GM21447 (cell line): ENCODE results near the gene DAPK3.
"Not testable (repeated sequence)": the region's sequence is repeated elsewhere in the genome, so short reads cannot be mapped to it uniquely, and the experiment has no call there.

Source experiments
- ATAC-seq: cut with Tn5 transposase; IDR thresholded peaks from one replicate; pipeline ENCODE4 v1.9.1; 2021; ENCODE audit not compliant: unreplicated experiment

The DAPK3 gene

DNA sequence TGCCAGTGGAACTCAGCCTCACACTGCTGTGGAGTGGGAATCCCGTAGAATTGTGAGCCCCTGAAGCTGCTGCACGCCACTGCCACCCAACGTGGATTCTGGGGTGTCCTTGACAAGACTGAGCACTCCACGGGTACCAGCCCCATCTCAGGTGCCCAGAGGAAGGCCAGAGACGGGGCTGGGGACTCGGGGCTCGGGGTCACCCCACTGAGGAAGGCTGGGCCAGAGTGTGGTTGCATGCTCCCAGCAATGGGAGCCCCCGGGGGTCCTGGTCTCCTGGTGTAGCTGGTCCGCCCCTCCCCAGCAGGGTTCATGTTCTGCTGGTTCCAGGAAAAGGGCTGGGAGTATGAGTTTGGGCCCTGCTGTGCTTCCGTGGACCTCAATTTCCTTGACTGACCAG lies 15.2 kb downstream of the DAPK3 start:
- ATAC-seq, result no peak

GRCh38 chr19:3955276-3955675 lies 15.6 kb downstream of the DAPK3 start:
- ATAC-seq, result not testable (repeated sequence)

DNA sequence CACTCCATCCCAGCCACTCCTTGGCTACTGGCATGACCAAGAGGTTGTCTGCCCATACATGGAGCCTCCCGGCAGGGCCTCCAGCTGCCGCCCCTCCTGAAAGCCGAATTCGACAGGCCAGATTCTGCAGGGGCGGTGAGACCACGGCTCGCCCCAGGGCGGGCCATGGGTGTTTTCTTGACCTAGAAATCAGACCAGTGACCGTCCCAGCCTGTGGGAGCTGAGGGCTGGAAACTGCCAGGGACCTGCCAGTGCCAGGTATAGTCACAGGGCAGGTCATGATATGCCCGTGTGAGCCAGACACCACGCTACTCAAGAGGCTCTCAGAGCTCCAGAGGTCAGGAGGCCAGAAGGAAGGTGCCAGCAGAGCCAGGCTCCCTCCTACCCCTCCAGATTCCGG lies 16.8 kb downstream of the DAPK3 start:
- no peak for ATAC-seq

DNA sequence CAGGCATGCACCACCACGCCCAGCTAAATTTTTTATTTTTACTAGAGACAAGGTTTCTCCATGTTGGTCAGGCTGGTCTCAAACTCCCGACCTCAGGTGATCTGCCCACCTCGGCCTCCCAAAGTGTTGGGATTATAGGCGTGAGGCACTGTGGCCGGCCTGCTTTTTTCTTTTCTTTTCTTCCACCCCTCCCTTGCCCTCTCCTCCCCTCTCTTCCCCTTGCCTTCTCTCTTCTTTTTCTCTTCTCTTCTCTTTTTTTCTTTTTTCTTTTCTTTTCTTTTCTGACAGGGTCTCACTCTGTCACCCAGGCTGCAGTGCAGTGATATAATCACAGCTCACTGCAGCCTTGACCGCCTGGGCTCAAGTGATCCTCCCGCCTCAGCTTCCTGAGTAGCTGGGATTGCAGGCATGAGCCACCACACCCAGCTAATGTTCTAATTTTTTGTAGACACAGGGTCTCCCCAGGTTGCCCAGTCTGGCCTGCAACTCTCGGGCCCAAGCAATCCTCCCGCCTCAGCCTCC lies 18.1 kb downstream of the DAPK3 start:
- not testable (repeated sequence) for ATAC-seq

DNA sequence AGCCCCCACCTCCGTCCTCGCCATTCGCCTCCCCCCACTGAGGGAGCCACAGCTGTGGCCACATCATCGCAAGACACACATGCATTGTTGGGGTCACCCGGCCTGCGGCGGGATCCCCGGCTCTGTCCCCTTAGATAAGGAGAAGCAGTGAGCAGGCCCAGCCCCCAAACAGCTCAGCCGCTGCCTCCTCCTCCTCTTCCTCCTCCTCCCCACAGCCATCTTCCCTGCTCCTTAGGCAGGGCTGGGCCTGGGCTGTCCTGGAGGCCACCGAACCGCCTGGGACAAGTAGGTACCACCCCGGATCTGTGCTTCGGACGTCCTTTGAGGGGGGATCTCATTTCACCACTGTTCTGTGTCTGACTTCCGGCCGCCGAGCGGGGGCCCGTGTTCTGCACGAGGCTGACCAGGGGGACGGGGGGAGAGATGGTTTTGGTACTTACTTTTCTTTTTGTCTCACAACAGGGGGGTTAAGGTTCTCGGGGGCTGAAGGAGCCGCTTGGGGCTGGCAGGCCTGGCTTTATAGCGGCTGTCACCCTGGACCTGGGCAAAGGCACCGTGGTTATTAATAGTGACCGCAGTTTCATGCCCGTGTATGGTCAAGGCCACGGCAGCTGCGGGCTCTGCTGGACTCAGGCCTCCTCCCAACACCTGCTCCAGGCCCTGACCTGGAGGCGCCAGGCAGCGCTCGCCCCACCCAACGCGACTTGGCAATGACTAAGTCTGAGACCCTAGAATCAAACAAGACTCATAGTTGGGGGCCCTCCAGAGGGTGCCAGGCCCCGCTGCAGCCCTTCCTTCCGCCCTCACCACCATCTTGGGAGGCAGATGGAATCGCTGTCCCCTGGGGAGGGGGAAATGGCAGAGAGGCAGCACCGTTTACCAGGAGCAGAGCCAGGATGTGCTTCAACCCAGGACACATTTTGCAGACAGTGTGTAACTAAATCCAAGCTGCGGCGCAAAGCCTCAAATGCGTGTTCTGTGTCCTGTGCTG lies 19.7 kb downstream of the DAPK3 start:
- ATAC-seq, result no peak

- no peak for ATAC-seq
Observed at GRCh38 chr19:3949997-3950859, 20.7 kb downstream of the DAPK3 start.

DNA sequence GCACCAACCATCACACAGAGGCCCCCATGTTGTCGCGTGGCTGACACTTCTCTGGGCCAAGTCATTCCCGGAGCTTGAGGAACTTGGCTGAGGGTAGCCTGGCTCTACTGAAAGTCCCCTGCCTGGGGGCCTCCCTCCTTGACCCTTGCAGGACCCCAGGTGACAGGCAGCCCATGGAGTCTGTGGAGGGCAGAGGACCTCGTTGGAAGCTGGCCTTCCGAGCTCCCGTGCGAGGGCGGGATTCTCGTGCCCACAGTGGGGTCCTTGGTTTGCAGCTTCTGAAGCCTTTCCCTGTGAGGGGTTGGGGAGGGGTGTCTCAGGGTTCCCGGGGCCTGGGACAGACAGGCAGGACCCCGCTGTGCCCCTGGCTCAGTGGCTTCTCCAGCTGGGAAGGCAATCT lies 21.6 kb downstream of the DAPK3 start:
- no peak for ATAC-seq

DNA sequence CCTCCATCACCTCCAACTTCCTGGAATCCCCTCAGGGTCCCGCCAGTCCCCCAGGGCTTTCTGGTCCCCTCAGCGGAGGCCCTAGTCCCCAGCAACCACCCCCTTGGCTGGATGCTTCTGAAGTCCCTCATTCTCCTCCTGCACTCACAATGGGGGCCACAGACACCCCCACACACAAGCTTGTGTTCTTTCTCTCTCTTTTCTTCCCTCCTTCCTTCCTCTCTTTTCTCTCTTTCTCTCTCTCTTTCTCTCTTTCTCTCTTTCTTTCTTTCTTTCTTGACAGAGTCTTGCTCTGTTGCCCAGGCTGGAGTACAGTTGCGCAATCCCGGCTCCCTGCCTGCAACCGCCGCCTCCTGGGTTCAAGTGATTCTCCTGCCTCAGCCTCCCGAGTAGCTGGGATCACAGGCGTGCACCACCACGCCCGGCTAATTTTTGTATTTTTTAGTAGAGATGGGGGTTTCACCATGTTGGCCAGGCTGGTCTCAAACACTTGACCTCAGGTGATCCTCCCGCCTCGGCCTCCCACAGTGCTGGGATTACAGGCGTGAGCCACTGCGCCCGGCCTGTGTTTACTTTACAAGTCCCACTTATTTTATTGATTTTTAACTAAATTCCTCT lies 23.5 kb downstream of the DAPK3 start:
- ATAC-seq, result not testable (repeated sequence)

DNA sequence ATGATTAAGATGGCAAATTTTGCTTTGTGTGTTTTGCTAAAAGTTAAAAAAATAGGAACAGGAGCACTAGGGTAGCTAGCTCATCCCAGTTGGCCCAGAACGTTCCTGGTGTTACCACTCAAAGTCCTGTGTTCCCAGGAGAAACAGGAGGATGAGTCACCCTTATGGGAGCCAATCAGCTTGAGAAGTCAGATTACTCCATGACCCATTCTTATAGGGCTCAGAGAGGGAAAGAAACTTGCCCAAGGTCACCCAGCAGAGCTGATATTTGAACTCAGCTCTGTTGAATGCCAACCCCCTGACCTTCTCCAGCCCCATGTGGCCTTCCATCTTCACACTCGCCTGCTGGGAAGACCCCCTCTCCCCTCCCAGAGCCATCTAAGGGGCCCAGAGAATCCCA lies 25.1 kb downstream of the DAPK3 start:
- ATAC-seq, result no peak

- ATAC-seq, result no peak
Observed at GRCh38 chr19:3944018-3944721, 26.7 kb downstream of the DAPK3 start.

- no peak for ATAC-seq
Observed at GRCh38 chr19:3942790-3943409, 28.0 kb downstream of the DAPK3 start.

DNA sequence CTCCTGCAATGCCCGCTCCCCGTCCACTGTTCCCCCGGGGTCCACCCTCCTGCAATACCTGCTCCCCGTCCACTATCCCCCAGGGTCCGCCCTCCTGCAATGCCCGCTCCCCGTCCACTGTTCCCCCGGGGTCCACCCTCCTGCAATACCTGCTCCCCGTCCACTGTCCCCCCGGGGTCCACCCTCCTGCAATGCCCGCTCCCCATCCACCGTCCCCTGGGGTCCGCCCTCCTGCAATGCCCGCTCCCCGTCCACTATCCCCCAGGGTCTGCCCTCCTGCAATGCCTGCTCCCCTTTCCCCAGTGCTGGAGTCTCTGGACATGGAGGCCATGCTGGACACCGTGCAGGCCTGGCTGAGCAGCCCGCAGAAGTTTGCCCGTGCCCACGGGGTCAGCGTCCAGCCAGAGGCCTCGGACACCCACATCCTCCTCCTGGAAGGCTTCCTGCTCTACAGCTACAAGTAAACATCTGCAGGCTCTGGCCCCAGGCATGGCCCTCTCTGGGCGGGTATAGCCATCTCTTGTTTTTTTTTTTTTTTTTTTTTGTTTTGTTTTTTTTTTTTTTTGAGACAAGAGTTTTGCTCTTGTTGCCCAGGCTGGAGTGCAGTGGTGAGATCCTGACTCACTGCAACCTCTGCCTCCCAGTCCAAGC lies 32.5 kb downstream of the DAPK3 start:
- not testable (repeated sequence) for ATAC-seq

DNA sequence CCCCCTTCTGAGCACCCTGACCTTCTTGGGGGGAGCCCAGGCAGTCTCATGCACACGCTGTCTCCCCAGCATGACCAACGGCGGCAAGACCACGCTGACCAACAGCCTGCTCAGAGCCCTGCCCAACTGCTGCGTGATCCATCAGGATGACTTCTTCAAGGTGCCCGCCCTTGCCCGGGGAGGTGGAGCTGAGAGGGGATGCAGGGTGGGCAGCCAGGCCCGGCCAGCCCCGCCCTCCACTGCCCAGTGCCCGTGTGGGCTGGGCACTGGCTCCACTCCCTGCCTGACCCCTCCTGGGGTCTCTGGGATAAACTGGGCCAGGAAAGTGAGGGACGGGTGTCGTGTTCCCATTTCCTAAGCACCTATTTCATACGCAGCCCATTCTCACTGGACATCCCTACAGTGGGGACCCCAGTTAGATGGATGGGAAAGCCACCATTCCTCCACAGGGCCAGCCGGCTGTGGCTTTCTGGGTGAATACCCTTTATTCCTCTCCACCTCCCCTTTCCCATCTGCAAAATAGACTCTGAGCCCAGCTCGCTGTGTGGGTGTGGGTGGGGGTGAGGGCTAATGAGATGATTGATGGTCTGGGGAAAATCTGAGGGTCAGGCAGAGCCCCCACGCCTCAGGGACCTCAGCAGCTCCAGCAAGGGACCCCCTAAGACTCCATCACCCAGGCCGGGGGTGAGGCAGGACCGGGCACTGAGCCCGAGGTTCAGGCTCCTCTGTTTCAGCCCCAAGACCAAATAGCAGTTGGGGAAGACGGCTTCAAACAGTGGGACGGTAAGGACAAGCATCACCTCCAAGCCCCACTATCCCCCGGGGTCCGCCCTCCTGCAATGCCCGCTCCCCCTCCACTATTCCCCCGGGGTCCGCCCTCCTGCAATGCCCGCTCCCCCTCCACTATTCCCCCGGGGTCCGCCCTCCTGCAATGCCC lies 34.1 kb downstream of the DAPK3 start:
- ATAC-seq, result no peak

GRCh38 chr19:3932931-3933810 lies 37.7 kb downstream of the DAPK3 start, which contains the start of gene NMRK2:
NMRK2 (plus strand) TSS chr19:3933069; CDS start chr19:3933672, 603 bp downstream.
- no peak for ATAC-seq

DNA sequence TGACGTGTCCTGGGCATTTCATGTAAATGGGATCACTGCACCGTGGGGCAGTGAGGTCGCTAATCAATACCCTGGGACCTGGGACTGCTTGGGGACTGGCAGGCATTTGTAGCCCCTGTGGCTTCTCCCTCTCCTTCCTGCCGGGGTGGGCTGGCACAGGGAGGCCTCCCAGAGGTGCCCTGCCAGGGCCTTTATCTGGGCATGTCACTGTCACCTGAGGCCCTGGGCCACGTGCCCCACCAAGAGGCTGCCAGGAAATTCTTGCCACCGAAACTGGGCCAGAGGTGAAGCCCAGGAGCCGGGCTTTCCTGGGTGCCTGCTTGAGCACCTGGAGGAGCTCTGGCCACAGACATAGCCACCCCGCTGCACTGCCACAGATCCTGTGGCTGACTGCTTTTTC lies 39.9 kb downstream of the DAPK3 start:
- ATAC-seq, result no peak

DNA sequence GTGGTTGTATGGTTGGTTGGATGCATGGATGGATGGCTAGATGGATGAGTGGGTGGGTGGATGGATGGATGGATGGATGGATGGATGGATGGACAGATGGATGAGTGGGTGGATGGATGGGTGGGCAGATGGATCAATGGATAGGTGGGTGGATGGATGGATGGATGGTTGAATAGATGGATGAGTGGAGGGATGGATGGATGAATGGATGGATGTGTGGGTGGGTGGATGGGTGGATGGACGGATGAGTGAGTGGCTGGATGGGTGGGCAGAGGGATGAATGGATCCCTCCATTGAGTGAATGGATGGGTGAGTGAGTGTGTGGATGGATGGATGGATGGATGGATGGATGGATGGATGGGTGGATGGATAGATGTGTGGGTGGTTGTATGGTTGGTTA lies 47.0 kb downstream of the DAPK3 start:
- no peak for ATAC-seq

DNA sequence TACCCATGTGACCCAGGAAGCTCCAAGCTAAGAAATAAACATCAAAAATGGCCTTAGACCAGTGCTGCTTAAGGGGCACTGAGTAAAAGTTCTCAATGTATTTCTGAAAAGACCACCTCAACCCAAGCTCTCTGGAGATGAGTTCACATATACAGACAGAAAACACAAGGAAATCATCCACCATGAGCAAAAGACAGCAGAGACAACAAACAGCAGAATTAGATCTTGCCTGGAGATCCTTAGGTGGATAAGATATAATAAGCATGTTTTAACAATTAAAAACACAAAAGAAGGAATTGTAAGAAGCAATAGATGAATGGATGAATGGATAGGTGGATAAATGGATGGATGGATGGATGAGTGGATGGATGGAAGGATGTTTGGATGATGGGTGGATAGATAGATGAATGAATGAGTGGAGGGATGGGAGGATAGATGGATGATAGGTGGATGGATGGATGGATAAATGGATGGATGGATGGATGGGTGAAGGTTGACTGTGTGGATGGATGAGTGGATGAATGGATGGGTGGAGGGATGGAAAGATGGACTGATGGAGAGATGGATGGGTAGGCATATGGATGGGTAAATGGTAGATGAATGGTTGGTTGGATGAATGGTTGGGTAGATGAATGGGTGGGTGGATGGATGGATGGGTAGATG lies 47.7 kb downstream of the DAPK3 start:
- ATAC-seq, result no peak
